Skeletal muscle satellite cell (primary cell): ENCODE results near the gene ASB6.

ENCODE experiments used
- H3K27me3 ChIP-seq: 2 replicates; pipeline ENCODE4 v1.7.0; 2013; ENCODE audit warnings: low read length; ENCODE audit not compliant: control insufficient read depth, insufficient read depth
- H3K36me3 ChIP-seq: 2 replicates; pipeline ENCODE4 v1.7.0; 2013; ENCODE audit warnings: mild to moderate bottlenecking, control low read depth, low read length; ENCODE audit not compliant: insufficient read depth
- H3K4me1 ChIP-seq: 2 replicates; pipeline ENCODE4 v1.7.0; 2013; ENCODE audit warnings: low read length; ENCODE audit not compliant: control insufficient read depth, insufficient read depth
- H3K4me2 ChIP-seq: 2 replicates; pipeline ENCODE4 v1.7.0; 2013; ENCODE audit warnings: mild to moderate bottlenecking, low read length
- H3K4me3 ChIP-seq: 2 replicates; pipeline ENCODE4 v1.7.0; 2013; ENCODE audit warnings: low read length
- H3K9ac ChIP-seq: 2 replicates; pipeline ENCODE4 v1.7.0; 2013; ENCODE audit warnings: mild to moderate bottlenecking, low read depth, low read length, moderate library complexity
- H3K9me3 ChIP-seq: replicated peaks from 2 replicates; pipeline ENCODE4 v1.7.0; 2013; ENCODE audit warnings: mild to moderate bottlenecking, control low read depth, low read length

The ASB6 gene

DNA sequence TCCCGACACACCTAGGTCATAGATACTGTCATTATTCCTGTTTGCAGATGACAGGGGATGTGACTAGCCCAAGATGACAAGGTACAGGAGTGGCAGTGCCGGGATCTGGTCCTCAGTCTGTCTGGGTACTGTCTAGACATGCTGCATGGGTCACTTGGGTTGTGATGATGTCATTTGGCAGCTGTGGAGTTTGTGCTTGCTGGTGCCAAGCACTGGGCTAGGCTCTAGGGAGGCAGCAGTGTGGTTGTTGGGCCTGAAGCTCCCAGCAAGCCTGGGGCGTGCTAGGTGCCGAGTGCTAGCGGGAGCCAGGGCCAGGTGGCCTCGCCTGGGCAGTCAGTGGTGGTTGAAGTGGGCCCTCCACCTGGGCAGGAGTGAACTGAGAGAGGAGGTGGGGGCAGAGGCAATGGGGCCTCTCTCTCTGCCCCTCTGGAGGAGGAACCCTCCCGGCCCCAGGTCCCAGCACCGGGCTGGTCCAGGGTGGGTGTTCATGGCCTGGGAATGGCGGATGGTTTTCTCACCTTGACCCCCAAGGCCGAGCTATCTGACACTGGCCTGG is 8.8 kb upstream of the ASB6 start:
- H3K4me1 ChIP-seq = peaks cover 3% of the 10 kb centered on the region
- peaks cover 33% of the 10 kb centered on the region for H3K27me3 ChIP-seq
- no peak overlapping the region for H3K4me3 ChIP-seq
- no peaks in the 10 kb centered on the region for H3K9me3 ChIP-seq
- H3K36me3 ChIP-seq = no peaks in the 10 kb centered on the region
- H3K4me2 ChIP-seq = no peak overlapping the region
- H3K9ac ChIP-seq = no peak overlapping the region

DNA sequence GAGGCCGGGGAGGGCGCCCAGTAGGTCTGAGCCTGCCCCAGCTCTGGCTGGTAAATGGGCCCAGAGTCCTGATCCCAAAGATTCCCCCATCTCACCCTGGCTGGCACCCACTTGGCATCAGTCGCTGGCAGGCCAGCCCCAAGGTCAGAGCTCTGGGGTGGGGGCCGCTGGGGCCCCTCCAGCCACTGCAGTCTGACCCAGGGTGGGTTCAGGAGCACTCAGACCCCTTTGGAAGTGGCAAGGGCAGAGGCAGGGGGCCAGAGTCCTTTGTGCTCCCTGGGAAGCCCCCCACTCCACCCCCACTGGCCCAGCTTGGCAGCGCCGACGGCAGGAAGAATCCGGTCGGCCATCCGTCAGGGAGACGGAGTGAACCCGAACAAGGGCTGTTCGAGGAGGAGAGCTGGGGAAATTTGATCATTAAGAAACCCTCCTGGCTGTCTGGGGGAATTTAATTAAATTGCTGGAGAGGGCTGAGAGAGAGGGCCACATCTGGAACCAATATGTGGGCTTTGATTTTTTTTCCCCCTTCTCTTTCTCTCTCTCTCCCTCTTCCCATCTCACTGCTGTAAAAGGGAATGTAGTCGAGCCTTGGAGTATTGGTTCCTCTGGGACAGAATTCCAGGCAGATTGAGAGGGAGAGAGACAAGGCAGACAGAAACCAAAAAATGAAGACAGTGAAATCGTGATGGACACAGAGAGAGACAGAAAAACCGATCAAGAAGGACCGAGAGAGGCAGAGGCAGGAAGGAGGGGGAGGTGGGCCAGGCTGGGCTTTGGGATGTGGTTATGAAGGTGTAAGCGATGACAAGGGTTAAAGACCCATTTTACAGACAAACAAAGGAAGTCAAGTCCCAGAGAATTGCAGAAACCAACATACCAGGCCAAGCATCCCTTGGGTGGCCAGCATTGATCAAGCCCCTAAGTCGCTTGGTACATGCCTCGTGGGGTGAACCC is 8.1 kb upstream of the ASB6 start:
- H3K4me1 ChIP-seq = peaks cover 3% of the 10 kb centered on the region
- no peaks in the 10 kb centered on the region for H3K9me3 ChIP-seq
- no peak overlapping the region for H3K4me3 ChIP-seq
- H3K27me3 ChIP-seq = peaks cover 25% of the 10 kb centered on the region
- no peaks in the 10 kb centered on the region for H3K36me3 ChIP-seq
- no peak overlapping the region for H3K9ac ChIP-seq
- H3K4me2 ChIP-seq = no peak overlapping the region

DNA sequence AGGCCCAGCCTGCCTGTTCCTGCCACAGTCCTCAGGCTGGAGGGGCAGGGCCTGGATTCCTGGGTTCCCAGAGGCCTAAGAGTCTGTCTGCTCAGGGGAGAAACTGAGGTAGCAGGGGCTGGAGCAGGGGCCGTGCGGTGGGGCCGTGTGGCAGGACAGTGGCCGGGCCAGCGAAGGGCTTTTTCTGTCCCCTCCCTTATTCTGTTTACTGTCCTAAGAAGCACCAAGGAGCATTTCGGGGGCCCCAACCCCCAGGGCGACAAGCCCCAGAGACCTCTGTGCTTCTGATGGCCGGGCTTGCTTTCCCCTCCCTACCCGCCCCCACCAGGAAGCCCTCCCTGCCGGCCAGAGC is 6.8 kb upstream of the ASB6 start:
- Histone ChIP-seq H3K27me3 (peaks cover 13% of the 10 kb centered on the region), H3K4me3 (no peak overlapping the region), H3K4me2 (no peak overlapping the region)

GRCh38 chr9:129648092-129648763 is 6.3 kb upstream of the ASB6 start:
- Histone ChIP-seq H3K9ac (no peak overlapping the region), H3K36me3 (no peaks in the 10 kb centered on the region), H3K4me1 (peaks cover 3% of the 10 kb centered on the region), H3K4me3 (no peak overlapping the region), H3K9me3 (no peaks in the 10 kb centered on the region), H3K4me2 (no peak overlapping the region), H3K27me3 (peaks cover 12% of the 10 kb centered on the region)

More for the DNA sequence above, 6.8 kb upstream of the ASB6 start:
- no peaks in the 10 kb centered on the region for H3K36me3 ChIP-seq
- no peak overlapping the region for H3K9ac ChIP-seq
- peaks cover 3% of the 10 kb centered on the region for H3K4me1 ChIP-seq
- H3K9me3 ChIP-seq = no peaks in the 10 kb centered on the region

- Histone ChIP-seq H3K4me1 (peaks cover 4% of the 10 kb centered on the region), H3K9ac (no peak overlapping the region), H3K27me3 (peaks cover 12% of the 10 kb centered on the region), H3K9me3 (no peaks in the 10 kb centered on the region), H3K4me2 (no peak overlapping the region), H3K4me3 (no peak overlapping the region), H3K36me3 (no peaks in the 10 kb centered on the region)
These were observed 5.7 kb upstream of the ASB6 start for GRCh38 chr9:129647635-129648034.

DNA sequence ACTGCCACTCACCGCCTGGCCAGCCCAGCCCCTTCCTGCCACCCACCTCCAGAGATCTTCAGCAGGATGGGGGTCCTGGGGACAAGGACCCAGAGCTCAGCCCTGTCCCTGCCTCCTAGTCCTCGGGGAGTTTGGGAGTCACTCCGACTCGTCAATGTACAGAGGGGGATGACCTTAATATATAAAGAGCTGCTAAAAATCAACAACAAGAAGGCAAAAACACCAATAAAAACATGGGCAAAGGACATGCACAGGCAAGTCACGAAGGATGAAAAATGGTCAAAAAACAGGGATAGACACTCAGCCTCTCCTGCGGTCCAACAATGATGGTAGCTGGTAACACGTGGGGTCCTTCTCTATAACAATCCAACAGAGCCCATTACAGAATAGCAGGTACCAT is 4.7 kb upstream of the ASB6 start:
- peaks cover 12% of the 10 kb centered on the region for H3K27me3 ChIP-seq

DNA sequence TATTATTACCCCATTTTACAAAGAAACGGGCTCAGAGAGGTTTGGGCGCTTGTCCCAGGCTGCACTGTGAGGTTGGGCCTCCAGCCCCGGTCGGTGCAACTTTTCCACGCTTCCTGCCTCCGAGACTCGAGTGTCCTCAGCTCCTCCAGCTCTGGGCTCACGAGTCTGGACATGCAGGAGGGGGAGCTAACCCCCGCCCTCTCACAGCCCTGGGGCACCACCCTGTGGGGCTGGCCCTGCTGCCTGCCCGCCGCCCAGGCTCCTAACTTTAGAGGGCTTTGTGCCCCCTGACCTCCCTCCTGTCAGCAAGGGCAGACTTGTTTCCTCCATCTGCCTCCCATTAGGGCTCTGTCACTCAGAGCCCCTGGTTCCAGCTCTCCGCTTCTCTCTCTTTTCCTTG is 4.3 kb upstream of the ASB6 start:
- Histone ChIP-seq H3K27me3 (peaks cover 8% of the 10 kb centered on the region), H3K4me2 (no peak overlapping the region), H3K4me1 (peaks cover 8% of the 10 kb centered on the region), H3K9ac (no peak overlapping the region), H3K9me3 (no peaks in the 10 kb centered on the region), H3K4me3 (no peak overlapping the region), H3K36me3 (no peaks in the 10 kb centered on the region)

More for the DNA sequence above, 4.7 kb upstream of the ASB6 start:
- Histone ChIP-seq H3K9me3 (no peaks in the 10 kb centered on the region), H3K36me3 (no peaks in the 10 kb centered on the region), H3K4me1 (peaks cover 7% of the 10 kb centered on the region), H3K9ac (no peak overlapping the region), H3K4me3 (no peak overlapping the region), H3K4me2 (no peak overlapping the region)

DNA sequence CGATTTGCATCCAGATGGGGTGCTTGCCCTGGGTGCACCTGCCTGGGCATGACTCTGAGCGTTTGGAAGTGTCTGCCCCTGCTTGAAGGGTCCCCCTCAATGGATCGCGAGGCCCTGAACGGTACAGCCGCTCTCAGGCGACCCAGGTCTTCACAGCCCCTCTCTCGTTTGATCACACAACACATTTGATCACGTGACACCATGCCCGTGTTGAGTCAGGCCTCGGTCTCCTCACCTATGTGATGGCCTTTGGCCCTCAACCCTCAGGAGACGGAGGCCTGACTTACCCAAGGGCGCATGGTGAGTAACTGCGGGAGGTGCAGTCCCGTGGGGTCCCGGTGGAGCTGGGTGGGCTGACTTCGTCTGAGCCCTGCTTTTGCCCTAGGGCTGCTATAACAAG is 3.0 kb upstream of the ASB6 start:
- Histone ChIP-seq H3K9me3 (no peaks in the 10 kb centered on the region), H3K4me3 (no peak overlapping the region), H3K36me3 (no peaks in the 10 kb centered on the region), H3K27me3 (peaks cover 6% of the 10 kb centered on the region), H3K4me2 (no peak overlapping the region), H3K4me1 (peaks cover 22% of the 10 kb centered on the region), H3K9ac (no peak overlapping the region)

DNA sequence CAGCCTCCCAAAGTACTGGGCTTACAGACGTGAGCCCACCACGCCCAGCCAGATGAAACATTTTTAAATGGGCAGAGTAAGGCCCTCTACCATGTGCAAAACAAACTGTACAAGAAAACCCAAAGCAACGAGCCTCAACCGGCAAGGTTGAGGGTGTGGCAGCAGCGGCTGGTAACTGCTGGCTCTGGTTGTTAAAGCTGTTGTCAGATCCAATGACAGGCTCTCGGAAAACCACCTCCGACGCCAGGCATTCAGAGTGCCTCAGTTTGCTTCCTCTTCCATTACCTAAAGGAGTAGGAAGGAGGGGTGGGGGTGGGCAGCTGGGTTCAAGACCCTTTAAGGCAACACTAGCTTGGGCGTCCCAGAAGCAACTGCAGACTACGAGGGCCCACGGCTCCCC is 2.4 kb upstream of the ASB6 start:
- H3K4me1 ChIP-seq = peaks cover 27% of the 10 kb centered on the region
- no peaks in the 10 kb centered on the region for H3K9me3 ChIP-seq
- H3K4me2 ChIP-seq = no peak overlapping the region
- no peak overlapping the region for H3K4me3 ChIP-seq
- H3K36me3 ChIP-seq = peaks cover 3% of the 10 kb centered on the region
- peaks cover 6% of the 10 kb centered on the region for H3K27me3 ChIP-seq
- H3K9ac ChIP-seq = no peak overlapping the region

- Histone ChIP-seq H3K9ac (no peak overlapping the region), H3K9me3 (no peaks in the 10 kb centered on the region), H3K4me2 (no peak overlapping the region), H3K27me3 (peaks cover 6% of the 10 kb centered on the region), H3K36me3 (peaks cover 9% of the 10 kb centered on the region), H3K4me1 (peaks cover 27% of the 10 kb centered on the region), H3K4me3 (no peak overlapping the region)
These were observed 1.8 kb upstream of the ASB6 start for GRCh38 chr9:129643706-129644105.

DNA sequence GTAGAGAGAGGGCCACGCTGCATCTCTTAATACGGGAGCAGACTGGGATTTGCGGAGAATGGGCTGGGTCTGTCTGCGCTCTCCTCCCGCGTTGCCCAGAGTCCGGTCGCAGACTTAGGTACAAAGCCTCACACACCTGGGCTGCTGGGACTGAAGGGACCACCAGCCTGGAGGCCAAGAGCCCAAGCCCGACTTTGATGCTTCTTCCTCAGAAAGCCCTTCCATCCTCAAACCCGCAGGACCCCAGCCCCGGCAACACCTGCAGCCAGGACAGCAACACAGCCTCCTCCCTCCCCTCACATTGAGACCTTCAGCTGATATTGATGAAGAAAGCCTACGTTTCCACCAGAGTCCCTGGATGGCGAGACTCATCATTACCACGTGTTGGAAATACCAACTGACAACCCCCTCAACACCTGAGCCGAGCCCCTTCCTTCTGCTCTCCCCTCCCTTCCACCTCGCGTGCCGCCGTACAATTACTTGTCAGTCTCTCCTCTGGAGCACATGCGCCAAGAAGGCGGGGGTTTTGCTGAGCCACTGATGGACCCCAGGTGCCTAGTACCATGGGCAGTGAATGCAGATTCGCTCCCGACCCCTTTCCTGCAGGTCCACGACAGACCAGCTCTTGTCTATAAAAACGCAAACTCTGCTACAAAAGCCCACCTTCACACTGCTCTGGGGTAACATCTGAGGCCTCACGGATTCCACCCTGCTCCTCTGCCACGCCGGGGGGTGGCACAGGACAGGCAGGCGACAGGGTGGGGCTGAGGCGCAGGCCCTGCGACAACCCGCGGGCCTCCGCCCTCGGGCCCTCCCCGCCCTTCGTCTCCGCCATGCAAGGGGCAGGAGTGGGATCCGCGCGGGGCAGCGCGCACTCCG is 841 bp downstream of the ASB6 start:
- H3K9ac ChIP-seq = peak overlapping the region; percentile 88

More for the DNA sequence above, 841 bp downstream of the ASB6 start:
- Histone ChIP-seq H3K4me1 (peaks cover 24% of the 10 kb centered on the region), H3K27me3 (no peaks in the 10 kb centered on the region), H3K36me3 (peaks cover 33% of the 10 kb centered on the region), H3K4me2 (peak overlapping the region; percentile 95), H3K9me3 (no peaks in the 10 kb centered on the region), H3K4me3 (peak overlapping the region; percentile 95)
